ENCODE measurements around the gene RHEX.

Gene RHEX

DNA sequence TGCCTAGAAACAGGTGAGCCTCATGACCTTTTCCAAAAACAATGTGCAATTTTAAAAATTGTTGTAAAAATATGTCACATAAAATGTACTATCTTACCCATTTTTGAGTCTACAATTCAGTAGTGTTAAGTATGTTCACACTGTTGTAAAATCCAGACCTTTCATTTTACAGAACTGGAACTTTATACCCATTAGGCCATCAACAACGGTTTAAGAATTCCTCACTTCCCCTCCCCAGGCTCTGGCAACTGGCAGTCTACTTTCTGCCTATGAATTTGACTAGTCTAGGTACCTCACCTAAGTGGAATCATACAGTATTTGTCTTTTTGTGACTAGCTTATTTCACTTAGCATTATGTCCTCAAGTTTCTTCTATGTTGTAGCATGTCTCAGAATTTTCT, 37.9 kb upstream of the RHEX start:
- Histone ChIP-seq H2AK5ac (ENCODE audit: low read depth, low read length) (no peak overlapping the region), H4K91ac (ENCODE audit: low read depth, low read length, poor library complexity) (no peak overlapping the region), H3K9ac (ENCODE audit: low read depth, low read length, poor library complexity) (peak overlapping the region; percentile 54), H2BK5ac (ENCODE audit: low read length) (no peak overlapping the region), H2BK15ac (ENCODE audit: low read length) (no peak overlapping the region), H2BK12ac (ENCODE audit: low read length) (no peak overlapping the region), H2BK120ac (ENCODE audit: low read depth, low read length) (no peak overlapping the region), H4K8ac (ENCODE audit: low read depth, low read length) (no peak overlapping the region), H3K9me3 (replicated peaks in 1 of 2; ENCODE audit: control insufficient read depth in 2 of 2, insufficient read depth in 1 of 2, low read depth in 1 of 2, low read length in 2 of 2) (peaks cover 0 to 2% of the 10 kb centered on the region in 2 donors), H3K36me3 (replicated peaks in 1 of 2; ENCODE audit: control insufficient read depth in 2 of 2, insufficient read depth in 2 of 2, low read length in 2 of 2) (no peaks in the 10 kb centered on the region), H3K27me3 (ENCODE audit: control insufficient read depth in 3 of 3, insufficient read depth in 3 of 3, low read depth in 1 of 3, low read length in 3 of 3) (peaks cover 0 to 6% (median 0%) of the 10 kb centered on the region in 3 experiments), H3K27ac (replicated peaks; ENCODE audit: low read length) (no peak overlapping the region), H3K4ac (ENCODE audit: low read length) (peak overlapping the region; percentile 43), H3K4me1 (ENCODE audit: control insufficient read depth in 2 of 2, insufficient read depth in 1 of 2, low read depth in 1 of 2, low read length in 2 of 2) (peaks cover 0 to 4% of the 10 kb centered on the region in 2 donors), H3K4me2 (ENCODE audit: insufficient read depth, low read length, poor library complexity, severe bottlenecking) (no peak overlapping the region), H3K14ac (ENCODE audit: low read length) (no peak overlapping the region), H3K79me1 (ENCODE audit: low read depth, low read length) (no peaks in the 10 kb centered on the region), H3K18ac (ENCODE audit: low read length) (no peak overlapping the region), H3K23ac (ENCODE audit: low read depth, low read length, poor library complexity) (no peak overlapping the region), H3K4me3 (ENCODE audit: low read length in 2 of 2) (no peak overlapping the region), H2AFZ (ENCODE audit: low read length) (no peak overlapping the region)
- no peak for DNase-seq (ENCODE audit: low spot score)
- WGBS, 2 donors (ENCODE audit: extremely low coverage in 2 of 2, insufficient read length in 2 of 2, insufficient replicate concordance in 1 of 2), result no CpG with 5 or more reads among the region's 1 CpG

DNA sequence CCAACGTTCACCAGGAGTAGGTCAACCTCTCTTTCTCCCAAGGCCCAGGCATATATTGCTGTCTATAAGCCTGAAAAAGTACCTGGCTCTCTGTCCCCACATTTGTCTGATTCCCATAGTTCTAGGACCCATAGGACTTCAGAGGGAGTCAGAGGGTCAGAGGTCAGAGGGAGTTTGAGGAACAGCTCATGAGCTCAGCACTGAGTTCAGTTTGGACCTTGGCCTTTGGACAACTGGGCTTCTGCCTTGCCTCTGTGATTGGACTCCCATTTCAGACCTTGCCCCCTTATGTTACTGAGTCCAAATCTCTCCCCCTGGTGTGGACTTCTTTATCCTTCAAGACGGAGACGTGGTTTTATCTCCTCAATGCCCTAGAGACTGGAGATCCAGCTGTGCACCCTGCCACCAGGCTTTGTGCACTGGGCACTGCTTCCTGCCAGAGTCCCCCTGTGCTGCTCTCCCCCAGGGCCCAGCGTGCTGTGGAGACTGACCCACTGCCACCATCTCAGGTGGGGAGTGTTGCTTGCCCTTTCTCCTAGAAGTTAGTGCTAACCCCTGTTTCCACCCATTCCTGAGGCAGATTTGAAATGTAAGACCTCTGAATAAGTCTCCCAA, 32.5 kb upstream of the RHEX start:
- Histone ChIP-seq H3K4ac (ENCODE audit: low read length) (no peak overlapping the region), H2BK12ac (ENCODE audit: low read length) (peak overlapping the region; percentile 31), H2BK15ac (ENCODE audit: low read length) (no peak overlapping the region), H3K27me3 (ENCODE audit: control insufficient read depth in 3 of 3, insufficient read depth in 3 of 3, low read depth in 1 of 3, low read length in 3 of 3) (peaks cover 0 to 2% (median 0%) of the 10 kb centered on the region in 3 experiments), H3K9ac (ENCODE audit: low read depth, low read length, poor library complexity) (peak overlapping the region; percentile 37), H3K18ac (ENCODE audit: low read length) (peak overlapping the region; percentile 66), H2BK5ac (ENCODE audit: low read length) (no peak overlapping the region), H3K79me1 (ENCODE audit: low read depth, low read length) (no peaks in the 10 kb centered on the region), H4K91ac (ENCODE audit: low read depth, low read length, poor library complexity) (no peak overlapping the region), H3K23ac (ENCODE audit: low read depth, low read length, poor library complexity) (no peak overlapping the region), H3K4me1 (ENCODE audit: control insufficient read depth in 2 of 2, insufficient read depth in 1 of 2, low read depth in 1 of 2, low read length in 2 of 2) (no peaks in the 10 kb centered on the region), H2AK5ac (ENCODE audit: low read depth, low read length) (no peak overlapping the region), H3K4me3 (ENCODE audit: low read length in 2 of 2) (no peak overlapping the region), H2AFZ (ENCODE audit: low read length) (no peak overlapping the region), H3K27ac (replicated peaks; ENCODE audit: low read length) (no peak overlapping the region), H4K8ac (ENCODE audit: low read depth, low read length) (no peak overlapping the region), H2BK120ac (ENCODE audit: low read depth, low read length) (no peak overlapping the region), H3K36me3 (replicated peaks in 1 of 2; ENCODE audit: control insufficient read depth in 2 of 2, insufficient read depth in 2 of 2, low read length in 2 of 2) (no peaks in the 10 kb centered on the region), H3K9me3 (replicated peaks in 1 of 2; ENCODE audit: control insufficient read depth in 2 of 2, insufficient read depth in 1 of 2, low read depth in 1 of 2, low read length in 2 of 2) (no peaks in the 10 kb centered on the region), H3K14ac (ENCODE audit: low read length) (no peak overlapping the region), H3K4me2 (ENCODE audit: insufficient read depth, low read length, poor library complexity, severe bottlenecking) (no peak overlapping the region)
- WGBS, 2 donors (ENCODE audit: extremely low coverage in 2 of 2, insufficient read length in 2 of 2, insufficient replicate concordance in 1 of 2), result no CpG with 5 or more reads among the region's 4 CpGs
- no peak for DNase-seq (ENCODE audit: low spot score)

DNA sequence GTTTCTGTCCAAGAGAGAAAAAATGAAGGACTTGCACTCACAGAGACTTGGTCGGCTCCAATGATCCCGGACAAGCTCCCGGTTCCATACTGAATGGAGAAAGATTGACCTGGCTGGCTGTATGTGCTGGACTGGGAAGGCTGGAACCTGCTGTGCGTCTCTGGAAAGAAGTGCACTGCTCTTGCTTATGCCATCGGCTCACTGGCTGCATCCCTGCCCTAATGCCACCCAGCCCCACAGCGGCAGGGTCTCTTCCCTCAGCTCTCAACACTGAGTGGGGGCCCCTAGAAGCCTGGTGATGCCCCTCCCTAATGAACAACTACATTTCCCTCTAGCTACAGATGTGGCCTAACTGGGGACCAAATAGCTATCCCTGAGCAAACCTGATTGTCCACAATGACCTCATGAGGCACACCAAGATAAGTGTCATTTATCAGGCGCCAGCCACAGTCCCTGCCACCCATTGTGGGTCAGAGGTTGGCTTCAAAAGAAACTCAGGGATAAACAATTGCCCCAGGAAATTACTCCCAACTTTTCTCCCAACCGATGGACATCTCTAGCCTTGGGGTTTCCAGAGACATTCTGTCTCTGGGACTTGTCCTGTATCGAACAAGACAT, 31.9 kb upstream of the RHEX start:
- no peak overlapping the region for H2AK5ac ChIP-seq (ENCODE audit: low read depth, low read length)
- H2BK15ac ChIP-seq (ENCODE audit: low read length), result no peak overlapping the region
- no peak overlapping the region for H3K14ac ChIP-seq (ENCODE audit: low read length)
- H3K18ac ChIP-seq (ENCODE audit: low read length), result peak overlapping the region; percentile 28
- no peak overlapping the region for H3K4me2 ChIP-seq (ENCODE audit: insufficient read depth, low read length, poor library complexity, severe bottlenecking)
- H3K27ac ChIP-seq (replicated peaks; ENCODE audit: low read length), result no peak overlapping the region
- no peak overlapping the region for H3K4me3 ChIP-seq (ENCODE audit: low read length in 2 of 2)
- no peak overlapping the region for H3K4ac ChIP-seq (ENCODE audit: low read length)
- H2BK120ac ChIP-seq (ENCODE audit: low read depth, low read length), result no peak overlapping the region
- H2BK12ac ChIP-seq (ENCODE audit: low read length), result no peak overlapping the region
- no peak for DNase-seq (ENCODE audit: low spot score)
- peaks cover 0 to 2% (median 0%) of the 10 kb centered on the region in 3 experiments for H3K27me3 ChIP-seq (ENCODE audit: control insufficient read depth in 3 of 3, insufficient read depth in 3 of 3, low read depth in 1 of 3, low read length in 3 of 3)
- no peak overlapping the region for H2BK5ac ChIP-seq (ENCODE audit: low read length)
- H2AFZ ChIP-seq (ENCODE audit: low read length), result no peak overlapping the region
- H4K8ac ChIP-seq (ENCODE audit: low read depth, low read length), result no peak overlapping the region
- H4K91ac ChIP-seq (ENCODE audit: low read depth, low read length, poor library complexity), result no peak overlapping the region
- H3K9me3 ChIP-seq (replicated peaks in 1 of 2; ENCODE audit: control insufficient read depth in 2 of 2, insufficient read depth in 1 of 2, low read depth in 1 of 2, low read length in 2 of 2), result no peaks in the 10 kb centered on the region
- WGBS, 2 donors (ENCODE audit: extremely low coverage in 2 of 2, insufficient read length in 2 of 2, insufficient replicate concordance in 1 of 2), result no CpG with 5 or more reads among the region's 9 CpGs
- H3K79me1 ChIP-seq (ENCODE audit: low read depth, low read length), result no peaks in the 10 kb centered on the region
- H3K36me3 ChIP-seq (replicated peaks in 1 of 2; ENCODE audit: control insufficient read depth in 2 of 2, insufficient read depth in 2 of 2, low read length in 2 of 2), result no peaks in the 10 kb centered on the region
- no peak overlapping the region for H3K9ac ChIP-seq (ENCODE audit: low read depth, low read length, poor library complexity)
- no peaks in the 10 kb centered on the region for H3K4me1 ChIP-seq (ENCODE audit: control insufficient read depth in 2 of 2, insufficient read depth in 1 of 2, low read depth in 1 of 2, low read length in 2 of 2)
- no peak overlapping the region for H3K23ac ChIP-seq (ENCODE audit: low read depth, low read length, poor library complexity)

DNA sequence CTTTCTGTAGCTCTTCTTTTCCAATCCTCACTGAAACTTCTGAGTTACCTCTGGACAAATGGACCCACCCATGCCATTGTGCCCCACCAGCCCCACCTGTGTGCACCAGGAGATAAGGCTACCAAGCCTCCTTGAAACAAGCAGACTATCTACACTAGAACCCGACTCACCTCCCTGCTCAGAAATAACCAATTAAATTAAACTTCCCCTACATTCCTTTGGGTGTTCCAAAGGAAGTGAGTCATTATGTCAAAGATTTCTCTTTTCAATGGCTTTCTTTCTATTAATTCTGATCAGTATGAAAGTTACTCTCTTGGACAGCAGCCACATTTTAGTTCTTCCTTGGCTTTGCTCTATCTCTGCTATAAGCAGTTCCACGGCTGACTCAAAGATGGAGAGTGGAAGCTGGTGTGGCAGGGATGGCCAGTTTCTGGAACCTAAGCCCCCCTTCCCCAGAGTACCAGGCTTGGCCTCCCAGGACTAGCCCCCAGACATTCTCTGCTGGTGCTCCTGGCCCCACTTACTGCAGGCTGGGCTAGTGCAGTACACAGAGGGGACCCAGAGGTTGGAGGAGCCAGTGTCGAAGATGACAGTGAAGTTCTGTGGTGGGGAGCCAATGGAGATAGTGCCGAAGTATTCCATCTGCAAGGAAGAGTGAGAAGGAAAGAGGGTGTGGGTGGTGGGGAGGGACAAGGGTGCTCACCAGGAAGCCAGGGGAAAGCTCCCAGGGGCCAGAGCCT, 31.2 kb upstream of the RHEX start:
- Histone ChIP-seq H2AK5ac (ENCODE audit: low read depth, low read length) (no peak overlapping the region), H4K8ac (ENCODE audit: low read depth, low read length) (no peak overlapping the region), H3K9me3 (replicated peaks in 1 of 2; ENCODE audit: control insufficient read depth in 2 of 2, insufficient read depth in 1 of 2, low read depth in 1 of 2, low read length in 2 of 2) (no peaks in the 10 kb centered on the region), H4K91ac (ENCODE audit: low read depth, low read length, poor library complexity) (no peak overlapping the region), H3K79me1 (ENCODE audit: low read depth, low read length) (no peaks in the 10 kb centered on the region), H2BK15ac (ENCODE audit: low read length) (no peak overlapping the region), H3K36me3 (replicated peaks in 1 of 2; ENCODE audit: control insufficient read depth in 2 of 2, insufficient read depth in 2 of 2, low read length in 2 of 2) (no peaks in the 10 kb centered on the region), H3K23ac (ENCODE audit: low read depth, low read length, poor library complexity) (no peak overlapping the region), H2BK120ac (ENCODE audit: low read depth, low read length) (no peak overlapping the region), H3K27ac (replicated peaks; ENCODE audit: low read length) (no peak overlapping the region), H2BK12ac (ENCODE audit: low read length) (no peak overlapping the region), H3K4ac (ENCODE audit: low read length) (no peak overlapping the region), H2AFZ (ENCODE audit: low read length) (no peak overlapping the region), H3K14ac (ENCODE audit: low read length) (no peak overlapping the region), H3K27me3 (ENCODE audit: control insufficient read depth in 3 of 3, insufficient read depth in 3 of 3, low read depth in 1 of 3, low read length in 3 of 3) (peaks cover 0 to 2% (median 0%) of the 10 kb centered on the region in 3 experiments), H2BK5ac (ENCODE audit: low read length) (no peak overlapping the region), H3K4me3 (ENCODE audit: low read length in 2 of 2) (peak overlapping the region in 1 of 2 donors; percentile 56), H3K18ac (ENCODE audit: low read length) (peak overlapping the region; percentile 54), H3K4me1 (ENCODE audit: control insufficient read depth in 2 of 2, insufficient read depth in 1 of 2, low read depth in 1 of 2, low read length in 2 of 2) (no peaks in the 10 kb centered on the region), H3K4me2 (ENCODE audit: insufficient read depth, low read length, poor library complexity, severe bottlenecking) (no peak overlapping the region), H3K9ac (ENCODE audit: low read depth, low read length, poor library complexity) (no peak overlapping the region)
- WGBS, 2 donors (ENCODE audit: extremely low coverage in 2 of 2, insufficient read length in 2 of 2, insufficient replicate concordance in 1 of 2), result no CpG with 5 or more reads among the region's 4 CpGs
- no peak for DNase-seq (ENCODE audit: low spot score)

Measured in neuronal stem cell (in vitro differentiated cells).